GM19238 (cell line): ENCODE data around the gene GNAS.

ENCODE experiments used
- DNase-seq: peaks from one replicate; pipeline ENCODE4 v3.0.0; 2011; ENCODE audit warnings: low spot score; ENCODE audit not compliant: insufficient read length

GNAS gene

GRCh38 chr20:58880441-58880840, 27.9 kb downstream of the GNAS start:
- no peak for DNase-seq

DNA sequence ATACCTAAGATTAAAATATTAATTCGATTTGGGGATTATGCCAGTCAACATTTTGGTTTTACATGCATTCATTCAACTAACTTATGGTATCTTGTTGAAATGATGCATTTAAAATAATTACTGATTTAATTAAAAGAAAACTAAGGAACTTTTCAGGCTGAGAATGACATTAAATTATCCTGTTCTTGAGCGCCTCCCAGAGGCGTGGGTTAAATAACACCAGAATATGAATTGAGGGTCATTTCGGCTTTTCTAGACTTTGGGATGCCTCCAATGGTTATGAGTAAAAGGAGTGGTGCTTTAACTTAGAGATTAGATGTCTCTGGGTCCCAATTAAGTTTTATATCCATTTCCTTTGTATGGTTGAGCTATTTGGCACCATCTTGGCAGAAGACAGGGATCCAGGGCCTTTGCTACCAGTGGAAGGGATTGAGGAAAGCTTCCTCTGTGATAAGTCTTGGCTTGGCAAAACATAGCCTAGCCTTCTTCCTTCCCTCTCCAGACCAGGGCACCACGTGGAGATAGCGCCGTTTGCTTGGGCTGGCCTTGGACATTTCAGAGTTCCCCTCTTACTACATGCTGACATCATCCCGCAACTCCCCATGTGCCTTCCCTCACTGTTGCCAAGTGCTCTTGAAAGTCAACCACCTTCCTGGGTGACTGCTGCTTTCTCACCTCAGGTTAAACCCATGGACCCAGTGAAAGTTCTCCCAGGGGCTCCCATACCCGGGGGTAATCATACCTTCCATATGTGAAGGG, 28.7 kb downstream of the GNAS start:
- DNase-seq, result no peak

DNA sequence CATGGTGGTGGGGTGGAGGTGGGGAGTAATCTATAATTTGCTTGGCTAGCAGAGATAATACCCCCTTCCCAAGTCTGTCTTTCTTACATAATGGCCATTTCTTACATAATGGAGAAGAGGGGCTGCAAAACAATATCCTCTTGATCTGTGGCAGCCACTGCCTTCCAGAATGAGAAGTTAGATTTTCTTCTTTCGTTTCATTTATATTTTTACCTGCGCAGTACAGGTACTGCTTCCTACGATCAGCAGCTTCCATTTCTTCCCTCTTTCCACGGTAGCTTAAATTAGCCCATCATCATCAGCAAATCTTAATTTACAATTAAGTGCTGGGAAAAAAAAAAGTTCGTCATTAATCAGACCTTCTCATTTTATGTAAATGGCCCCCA, 30.2 kb downstream of the GNAS start:
- no peak for DNase-seq

GRCh38 chr20:58883241-58883691, 30.8 kb downstream of the GNAS start:
- no peak for DNase-seq

DNA sequence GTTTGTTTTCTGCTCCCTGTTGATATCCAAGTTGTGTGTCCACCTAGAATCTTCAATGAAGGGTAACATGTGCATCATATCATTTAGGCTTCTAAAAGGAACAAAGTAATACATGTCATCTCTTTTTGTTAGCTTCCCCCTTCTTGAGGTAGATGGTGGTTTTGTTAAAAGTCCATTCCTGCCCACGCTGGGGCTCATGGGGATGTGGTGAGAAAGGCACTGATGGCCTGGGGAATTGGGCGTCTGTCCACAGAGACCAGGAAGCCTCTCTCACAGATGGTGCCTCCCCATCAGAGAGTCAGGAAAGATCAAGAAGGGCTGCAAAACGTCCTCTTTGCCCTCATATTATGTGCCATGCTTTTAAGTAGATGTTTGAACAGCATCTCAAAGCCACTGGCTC, 32.5 kb downstream of the GNAS start:
- no peak for DNase-seq

- DNase-seq, result peak; percentile 43
Observed at GRCh38 chr20:58886546-58886945, 34.0 kb downstream of the GNAS start.

DNA sequence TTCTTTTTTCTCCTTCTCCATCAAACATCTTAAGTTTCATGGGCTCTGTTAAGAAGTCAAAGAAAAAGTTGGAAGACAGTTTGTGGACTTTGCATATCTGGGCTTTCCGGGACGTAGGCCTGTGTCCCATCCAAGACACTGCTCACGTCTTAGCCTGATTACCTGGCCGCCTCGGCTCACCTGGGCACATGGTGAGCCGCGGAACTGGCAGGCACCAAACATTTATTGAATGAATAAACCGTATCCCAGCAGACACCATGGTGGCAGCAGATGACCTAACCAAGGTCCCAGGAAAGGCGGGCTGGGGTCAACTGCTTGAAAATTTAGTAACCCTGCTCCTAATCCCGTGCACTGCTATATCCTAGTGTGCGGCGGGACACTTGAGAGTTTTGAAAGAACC, 35.6 kb downstream of the GNAS start:
- no peak for DNase-seq

- DNase-seq, result peak; percentile 80
Observed at GRCh38 chr20:58888521-58889333, 36.2 kb downstream of the GNAS start.

DNA sequence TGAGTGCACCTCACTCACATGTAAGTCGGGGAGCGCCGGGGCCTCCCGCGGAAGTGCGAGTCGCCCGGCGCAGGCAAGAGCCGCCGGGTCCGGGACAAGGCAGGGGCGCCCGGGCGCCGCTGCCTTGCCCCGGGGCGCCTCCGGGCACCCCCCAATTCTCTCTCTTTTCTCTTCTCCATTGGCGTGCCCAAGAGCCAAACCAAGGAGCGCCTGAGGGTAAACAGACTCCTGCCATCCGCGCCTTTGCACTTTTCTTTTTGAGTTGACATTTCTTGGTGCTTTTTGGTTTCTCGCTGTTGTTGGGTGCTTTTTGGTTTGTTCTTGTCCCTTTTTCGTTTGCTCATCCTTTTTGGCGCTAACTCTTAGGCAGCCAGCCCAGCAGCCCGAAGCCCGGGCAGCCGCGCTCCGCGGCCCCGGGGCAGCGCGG, 36.8 kb downstream of the GNAS start:
- no peak for DNase-seq

- no peak for DNase-seq
Observed at GRCh38 chr20:58889798-58890517, 37.4 kb downstream of the GNAS start.

DNA sequence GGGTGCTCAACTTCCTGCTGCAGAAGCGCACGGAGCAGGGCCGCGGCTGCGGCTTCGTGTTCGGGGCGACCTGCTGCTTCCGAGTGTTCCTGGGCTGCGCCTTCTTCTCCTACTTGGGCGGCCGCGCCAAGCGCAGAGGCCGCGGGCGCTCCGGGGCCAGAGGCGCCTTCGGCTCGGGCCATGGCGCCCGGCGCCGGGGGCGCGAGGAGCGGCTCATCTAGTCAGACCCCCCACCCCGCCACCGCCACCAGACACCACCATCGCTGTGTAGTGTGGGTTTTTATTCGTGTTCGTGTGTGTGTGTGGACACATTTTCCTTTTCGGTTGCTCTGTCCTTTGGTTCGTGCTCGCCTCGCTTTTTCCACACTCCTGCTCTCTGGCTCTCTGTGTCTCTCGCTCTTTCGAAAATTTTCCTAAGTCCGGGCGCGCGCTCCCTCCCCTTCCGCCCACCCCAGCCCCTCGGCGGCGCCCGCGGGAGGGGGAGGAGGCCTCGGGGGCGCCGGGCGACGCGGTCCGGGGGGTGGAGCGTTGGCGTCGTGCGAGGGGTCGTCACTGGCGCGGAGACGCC, 38.1 kb downstream of the GNAS start:
- DNase-seq, result peak; percentile 76

DNA sequence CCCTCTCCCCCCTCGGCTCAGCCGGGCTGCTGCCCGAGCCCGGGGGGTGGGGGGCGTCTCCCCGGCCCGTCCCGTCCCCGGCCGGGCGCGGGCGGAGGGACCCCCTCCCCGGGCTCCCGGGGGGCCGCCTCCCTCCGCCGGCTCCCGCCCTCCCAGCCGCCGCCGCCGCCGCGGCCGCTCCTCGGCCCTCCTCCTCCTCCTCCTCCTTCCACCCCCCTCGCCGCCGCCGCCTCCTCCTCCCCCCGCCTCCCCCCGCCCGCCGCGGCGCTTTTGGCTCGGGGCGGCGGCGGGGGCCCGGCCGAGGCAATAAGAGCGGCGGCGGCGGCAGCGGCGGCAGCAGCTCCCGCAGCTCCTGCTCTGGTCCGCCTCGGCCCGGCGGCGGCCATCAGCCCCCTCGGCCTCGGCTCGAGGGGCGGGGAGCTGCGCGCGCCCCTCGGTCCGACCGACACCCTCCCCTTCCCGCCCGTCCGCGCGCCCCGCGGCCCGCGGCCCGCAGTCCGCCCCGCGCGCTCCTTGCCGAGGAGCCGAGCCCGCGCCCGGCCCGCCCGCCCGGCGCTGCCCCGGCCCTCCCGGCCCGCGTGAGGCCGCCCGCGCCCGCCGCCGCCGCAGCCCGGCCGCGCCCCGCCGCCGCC, 38.7 kb downstream of the GNAS start:
- DNase-seq, result peak; percentile 55

GRCh38 chr20:58891718-58892140, 39.2 kb downstream of the GNAS start:
- no peak for DNase-seq

GRCh38 chr20:58892141-58892931, 39.8 kb downstream of the GNAS start:
- DNase-seq, result peak; percentile 70

DNA sequence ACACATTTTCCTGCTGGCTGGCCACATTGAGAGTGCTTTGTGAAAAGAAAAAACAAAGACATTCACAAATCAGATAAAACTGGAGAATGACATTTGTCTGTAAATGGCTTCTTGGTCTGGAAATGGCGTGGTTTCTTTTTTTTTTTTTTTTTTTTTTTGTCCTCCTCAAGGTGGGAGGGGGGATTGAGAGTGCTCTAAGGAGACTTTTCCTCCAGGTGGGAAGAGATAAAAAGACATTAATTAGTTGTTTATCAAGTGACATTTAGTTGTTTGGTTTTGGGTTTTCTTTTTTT, 40.4 kb downstream of the GNAS start:
- DNase-seq, result no peak

DNA sequence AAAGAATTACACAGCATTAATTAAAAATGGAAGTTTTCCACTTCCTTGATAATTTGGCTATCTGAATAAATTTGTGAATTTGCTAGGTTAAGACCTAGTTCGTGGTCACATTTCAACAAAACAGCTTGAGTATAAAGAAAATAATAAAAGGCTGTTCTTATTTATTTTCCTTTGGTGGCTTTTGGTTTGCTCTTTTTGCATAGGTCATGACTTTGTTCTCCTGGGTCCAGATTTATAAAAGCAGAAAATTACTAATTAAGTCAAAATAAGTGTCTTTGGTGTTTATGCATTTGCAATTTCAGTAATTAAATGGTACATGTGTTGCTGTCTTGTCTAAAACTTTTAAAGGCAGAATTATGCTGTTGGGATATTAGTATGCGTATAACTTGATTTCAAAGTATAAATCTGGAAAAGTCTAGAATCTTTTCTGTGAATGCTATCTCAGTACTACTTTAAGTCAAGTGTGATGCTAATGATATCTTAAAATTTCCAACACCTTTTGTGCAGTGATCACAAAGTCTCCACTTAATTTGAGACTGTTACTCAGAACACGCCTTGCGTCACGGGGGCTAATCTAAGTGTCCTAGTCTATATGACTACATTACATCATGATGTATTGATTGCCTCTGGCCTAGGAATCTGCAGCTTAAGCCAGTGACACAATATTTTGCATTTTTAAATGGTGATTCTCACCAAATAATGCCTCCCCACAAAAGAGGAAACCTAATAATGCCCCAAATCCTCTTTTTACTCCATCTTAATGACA, 41.0 kb downstream of the GNAS start:
- no peak for DNase-seq

GRCh38 chr20:58894652-58895447, 42.3 kb downstream of the GNAS start:
- DNase-seq, result no peak

DNA sequence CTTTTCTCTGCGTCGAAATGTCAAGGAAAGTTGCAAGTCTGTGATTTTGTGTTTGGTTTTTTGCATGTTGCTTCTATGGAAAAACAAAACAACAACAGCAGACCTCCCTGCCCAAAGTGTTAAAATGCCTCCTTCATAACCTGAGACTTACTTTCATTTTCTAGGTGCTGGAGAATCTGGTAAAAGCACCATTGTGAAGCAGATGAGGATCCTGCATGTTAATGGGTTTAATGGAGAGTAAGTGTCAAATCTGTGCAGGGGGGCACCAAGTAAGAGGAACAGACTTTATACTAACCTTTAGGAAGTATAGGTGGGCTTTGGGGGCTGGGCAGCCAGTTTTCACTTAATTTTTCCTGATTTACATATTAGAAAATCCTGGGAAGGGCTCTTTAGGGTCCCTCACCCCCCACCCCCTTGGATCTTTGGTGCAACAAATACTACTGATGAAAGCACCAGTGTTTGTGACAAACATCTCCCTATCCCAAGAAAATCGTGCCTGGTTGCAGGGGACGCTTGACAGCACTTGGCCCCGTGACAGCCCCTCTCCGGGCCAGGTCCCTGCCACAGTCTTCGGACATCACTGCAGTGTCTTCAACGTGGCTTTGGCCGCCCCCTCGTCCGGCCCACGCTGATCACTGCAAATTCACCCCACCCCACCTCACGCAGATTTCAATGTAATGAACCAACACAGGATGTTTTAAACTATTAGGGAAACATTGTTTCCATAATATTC, 43.1 kb downstream of the GNAS start:
- no peak for DNase-seq
